Activated naive CD8-positive, alpha-beta T cell treated with anti-CD3 and anti-CD28 coated beads for 36 hours (primary cell): ENCODE measurements around the gene PDHX. TPM values are rescaled to one million over a fixed set of nuclear protein-coding genes. Genes with fewer than 3 reads are reported as not detected.

ENCODE experiments used
- DNase-seq: peaks from one replicate; pipeline ENCODE4 v3.0.0; 2021
- H3K27ac Mint-ChIP-seq: one replicate; pipeline ENCODE4 v1.8.0; 2022; ENCODE audit warnings: mild to moderate bottlenecking, moderate library complexity, mixed read lengths
- H3K27me3 Mint-ChIP-seq: one replicate; pipeline ENCODE4 v1.8.0; 2022; ENCODE audit warnings: mild to moderate bottlenecking, mixed read lengths
- H3K36me3 Mint-ChIP-seq: one replicate; pipeline ENCODE4 v1.8.0; 2021; ENCODE audit warnings: mild to moderate bottlenecking, mixed read lengths
- H3K4me1 Mint-ChIP-seq: one replicate; pipeline ENCODE4 v1.8.0; 2021; ENCODE audit warnings: mixed read lengths
- H3K4me3 Mint-ChIP-seq: one replicate; pipeline ENCODE4 v1.8.0; 2022; ENCODE audit warnings: mild to moderate bottlenecking, moderate library complexity, mixed read lengths
- H3K9me3 Mint-ChIP-seq: one replicate; pipeline ENCODE4 v1.8.0; 2022; ENCODE audit warnings: mixed read lengths
- total RNA-seq, 2 experiments: library from RNA; stranded (reverse); gene quantifications; one replicate each; pipeline ENCODE4 v1.2.3, GENCODE V29; 2021

The PDHX gene
- total RNA-seq, 2 experiments from 2014 or later, result 45.3 to 46.9 TPM

- Mint-ChIP-seq H3K4me3 (peak overlapping the region; percentile 71), H3K4me1 (peaks cover 69% of the 10 kb centered on the region), H3K27me3 (no peaks in the 10 kb centered on the region), H3K9me3 (peaks cover 15% of the 10 kb centered on the region), H3K27ac (peak overlapping the region; percentile 89), H3K36me3 (peaks cover 31% of the 10 kb centered on the region)
- DNase-seq, result peak; percentile 54
Observed at GRCh38 chr11:35045236-35045820, 128.9 kb downstream of the PDHX start.

Other genes with a start within 250 kb of the PDHX start
- gene APIP, start 239 bp upstream of the PDHX start, total RNA-seq, result 10 to 100 TPM; 38.3 to 39.5 TPM
- gene CD44, start 222.6 kb downstream of the PDHX start, total RNA-seq, result 100 to 1,000 TPM; 380 to 428 TPM